Right lobe of liver (tissue), 6 donors: ENCODE data around the gene B3GALT2. TPM values are rescaled to one million over a fixed set of nuclear protein-coding genes. Genes with fewer than 3 reads are reported as not detected.
"Not testable (repeated sequence)": the region's sequence is repeated elsewhere in the genome, so short reads cannot be mapped to it uniquely, and the experiment has no call there.

Experiments used
- ATAC-seq, 4 donors: fragments of 200-7000 bp; cut with Tn5 transposase; one replicate each; pipeline ENCODE4 v1.9.1; 2020; ENCODE audit warnings: mild to moderate bottlenecking in 4 of 4, moderate library complexity in 4 of 4
- DNase-seq, 3 donors: peaks; one replicate each; pipeline ENCODE4 v3.0.0-alpha.2; 2020
- H3K27ac ChIP-seq, 3 donors: fragments of 200-600 bp; one replicate each; pipeline ENCODE4 v1.8.0; 2022
- H3K27me3 ChIP-seq, 2 donors: fragments of 200-600 bp; one replicate each; pipeline ENCODE4 v1.8.0; 2022
- H3K36me3 ChIP-seq, 4 donors: fragments of 200-600 bp; sonication (generic) in 1 of 4; one replicate each; pipeline versions ENCODE4 v1.5.1 to v1.8.0; 2017 to 2022; ENCODE audit warnings: control low read depth in 1 of 4
- H3K4me1 ChIP-seq, 4 donors: fragments of 200-600 bp; sonication (generic) in 1 of 4; one replicate each; pipeline versions ENCODE4 v1.5.1 to v1.8.0; 2017 to 2022; ENCODE audit warnings: control low read depth in 1 of 4
- H3K4me3 ChIP-seq, 3 donors: fragments of 200-600 bp; one replicate each; pipeline ENCODE4 v1.8.0; 2022
- H3K9me3 ChIP-seq, 4 donors: fragments of 200-600 bp; sonication (generic) in 1 of 4; one replicate each; pipeline versions ENCODE4 v1.5.1 to v1.8.0; 2017 to 2022; ENCODE audit warnings: control low read depth in 1 of 4
- CTCF ChIP-seq, 4 donors: fragments of 200-600 bp in 3 of 4; fragments of 450-650 bp in 1 of 4; IDR thresholded peaks; one replicate each; pipeline versions ENCODE4 v1.5.1 to v1.8.0; 2016 to 2022; ENCODE audit warnings: antibody characterized with exemption in 4 of 4, mild to moderate bottlenecking in 2 of 4
- POLR2A ChIP-seq: fragments of 450-650 bp; IDR thresholded peaks from one replicate; pipeline ENCODE4 v1.6.1; 2017; ENCODE audit warnings: antibody characterized with exemption, mild to moderate bottlenecking
- WGBS: methylation state at CpG from one replicate; pipeline ENCODE4 v1.1.6; 2018; ENCODE audit warnings: low coverage, low lambda C conversion rate; ENCODE audit not compliant: insufficient coverage; ENCODE audit errors: missing lambda C conversion rate; 5-methylcytosine and 5-hydroxymethylcytosine counted together
- intact Hi-C, 2 donors: fragments of 100-400 bp; cut with DNase I; formaldehyde crosslinking; loops; one replicate each; pipeline versions ENCODE4 v1.11.2 to v1.14.1; 2022
- total RNA-seq, 6 experiments: library from RNA; depleted of rRNA in 2 of 6; stranded (reverse); fragments of >200 nt in 2 of 6; fragmentation: NEBNext Ultra II Directional in 3 of 6; extraction: Animal tissue kit (Norgen Biotek cat#: 25700) in 3 of 6; gene quantifications; one replicate each; pipeline versions ENCODE4 v1.1.0 to v1.2.4, GENCODE V29; 2016 to 2023
- donor health status: DM: no; HTN: yes; CAD: no.
- donor health status: DM: no; HTN: no; CAD: no.
- donor health status: DM: no; HTN: no; CAD: no.
- donor health status: DM: no; HTN: yes; CAD: no.
- donor health status: DM: no; HTN: yes; CAD: no.

The B3GALT2 gene
- total RNA-seq, 6 experiments from 2014 or later: 0.09 to 0.50 (median 0.24) TPM

GRCh38 chr1:193192586-193192985 lies 6.2 kb upstream of the B3GALT2 start:
- no peak for DNase-seq
- no peak overlapping the region for H3K27ac ChIP-seq
- WGBS: 92% methylated on average over 2 of the region's 8 CpGs
- intact Hi-C loops: no loop called here
- H3K36me3 ChIP-seq: no peaks in the 10 kb centered on the region
- ATAC-seq: no peak
- no peak for TF ChIP-seq POLR2A
- TF ChIP-seq CTCF (IDR thresholded peaks at IDR 0.05): no peak
- peaks cover 0 to 5% (median 0%) of the 10 kb centered on the region in 4 donors for H3K4me1 ChIP-seq
- H3K27me3 ChIP-seq: no peaks in the 10 kb centered on the region
- H3K9me3 ChIP-seq: no peaks in the 10 kb centered on the region
- H3K4me3 ChIP-seq: no peak overlapping the region

GRCh38 chr1:193190096-193190744 lies 3.8 kb upstream of the B3GALT2 start:
- DNase-seq: no peak
- ATAC-seq: no peak
- Histone ChIP-seq H3K27ac (no peak overlapping the region), H3K27me3 (no peaks in the 10 kb centered on the region), H3K4me1 (peaks cover 0 to 9% (median 0%) of the 10 kb centered on the region in 4 donors), H3K9me3 (no peaks in the 10 kb centered on the region), H3K4me3 (no peak overlapping the region), H3K36me3 (no peaks in the 10 kb centered on the region)
- intact Hi-C loops: no loop called here
- no peak for TF ChIP-seq POLR2A
- peak in 2 of 4 donors; percentile 14 to 21 for TF ChIP-seq CTCF (IDR thresholded peaks at IDR 0.05)

- Histone ChIP-seq H3K9me3 (no peaks in the 10 kb centered on the region), H3K4me3 (no peak overlapping the region), H3K27ac (no peak overlapping the region), H3K27me3 (no peaks in the 10 kb centered on the region), H3K36me3 (no peaks in the 10 kb centered on the region), H3K4me1 (peaks cover 0 to 9% (median 0%) of the 10 kb centered on the region in 4 donors)
- DNase-seq: no peak
- 86% methylated on average over 3 of the region's 3 CpGs for WGBS
- TF ChIP-seq POLR2A (no peak), CTCF (IDR thresholded peaks at IDR 0.05) (no peak)
- ATAC-seq: no peak
- intact Hi-C loops: no loop called here
Measured at GRCh38 chr1:193189442-193190095, 3.2 kb upstream of the B3GALT2 start.

GRCh38 chr1:193188915-193189314 lies 2.5 kb upstream of the B3GALT2 start:
- H3K27ac ChIP-seq, H3K36me3 ChIP-seq, intact Hi-C loops, H3K9me3 ChIP-seq, DNase-seq, H3K27me3 ChIP-seq, H3K4me1 ChIP-seq, ATAC-seq, H3K4me3 ChIP-seq: not testable (repeated sequence)
- WGBS: 95% methylated on average over 7 of the region's 7 CpGs

GRCh38 chr1:193187114-193187513 lies 701 bp upstream of the B3GALT2 start:
- WGBS: 72% methylated on average over 1 of the region's 1 CpG
- H3K4me3 ChIP-seq: no peak overlapping the region
- H3K27ac ChIP-seq: no peak overlapping the region
- DNase-seq (no peak), ATAC-seq (no peak)
- H3K27me3 ChIP-seq: no peaks in the 10 kb centered on the region
- intact Hi-C loops: no loop called here
- TF ChIP-seq CTCF (IDR thresholded peaks at IDR 0.05) (no peak), POLR2A (no peak)
- H3K36me3 ChIP-seq: no peaks in the 10 kb centered on the region
- no peaks in the 10 kb centered on the region for H3K9me3 ChIP-seq
- H3K4me1 ChIP-seq: peaks cover 0 to 9% (median 3%) of the 10 kb centered on the region in 4 donors
